ENCODE data around the gene TNIP2.
"Not testable (repeated sequence)": the region's sequence is repeated elsewhere in the genome, so short reads cannot be mapped to it uniquely, and the experiment has no call there.

The TNIP2 gene

DNA sequence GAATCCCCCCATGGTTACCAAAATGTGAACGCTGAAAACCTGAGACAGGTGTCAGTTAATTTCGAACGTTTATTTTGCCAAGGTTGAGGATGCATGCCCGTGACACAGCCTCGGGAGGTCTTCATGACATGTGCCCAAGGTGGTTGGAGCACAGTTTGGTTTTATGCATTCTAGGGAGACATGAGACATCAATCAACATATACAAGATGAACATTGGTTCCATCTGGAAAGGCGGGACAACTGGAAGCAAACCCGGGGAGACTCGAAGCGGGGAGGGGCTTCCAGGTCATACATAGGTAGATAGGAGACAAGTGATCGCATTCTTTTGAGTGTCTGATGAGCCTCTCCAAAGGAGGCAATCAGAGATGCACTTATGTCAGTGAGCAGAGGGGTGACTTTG lies 25.8 kb upstream of the TNIP2 start:
- no peak for TF ChIP-seq ZNF274 (IDR thresholded peaks at IDR 0.05; ENCODE audit: low read depth, low read length)
- TF ChIP-seq SUZ12 (IDR thresholded peaks at IDR 0.05; ENCODE audit: extremely low read depth, insufficient read depth, insufficient read length) = no peak
- no peak for TF ChIP-seq YY1 (IDR thresholded peaks at IDR 0.05; ENCODE audit: insufficient read depth, insufficient read length)
- Histone ChIP-seq H3K4me3 (ENCODE audit: insufficient read length, low read depth) (no peak overlapping the region), H3K9me3 (ENCODE audit: insufficient read depth, low read length) (no peaks in the 10 kb centered on the region), H3K27me3 (ENCODE audit: insufficient read depth, insufficient read length) (no peaks in the 10 kb centered on the region), H3K9ac (ENCODE audit: insufficient read length, low read depth) (no peak overlapping the region), H3K4me1 (ENCODE audit: insufficient read depth, insufficient read length) (peaks cover 5% of the 10 kb centered on the region), H3K36me3 (ENCODE audit: insufficient read depth, insufficient read length, low read length) (no peaks in the 10 kb centered on the region)
- DNase-seq (ENCODE audit: low read depth, low spot score) = no peak

DNA sequence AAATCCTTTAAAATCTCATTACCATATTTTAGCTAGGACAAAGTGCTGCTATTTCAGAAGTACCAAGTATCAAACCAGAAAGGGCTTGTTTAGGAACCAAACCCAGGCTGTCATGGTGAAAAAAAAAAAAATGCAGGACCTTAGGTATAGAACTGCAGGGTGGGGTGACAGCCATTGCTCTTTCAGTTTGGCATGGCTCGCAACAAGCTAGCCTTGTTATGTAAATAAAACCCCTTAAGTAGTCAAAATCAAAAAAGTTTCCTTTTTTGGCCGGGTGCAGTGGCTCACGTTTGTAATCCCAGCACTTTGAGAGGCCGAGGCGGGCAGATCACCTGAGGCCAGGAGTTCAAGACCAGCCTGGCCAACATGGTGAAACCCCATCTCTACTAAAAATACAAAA lies 24.5 kb upstream of the TNIP2 start:
- H3K9ac ChIP-seq (ENCODE audit: insufficient read length, low read depth); H3K36me3 ChIP-seq (ENCODE audit: insufficient read depth, insufficient read length, low read length); H3K4me1 ChIP-seq (ENCODE audit: insufficient read depth, insufficient read length); H3K9me3 ChIP-seq (ENCODE audit: insufficient read depth, low read length); H3K4me3 ChIP-seq (ENCODE audit: insufficient read length, low read depth); H3K27me3 ChIP-seq (ENCODE audit: insufficient read depth, insufficient read length): not testable (repeated sequence)
- DNase-seq (ENCODE audit: low read depth, low spot score) = peak; percentile 30

DNA sequence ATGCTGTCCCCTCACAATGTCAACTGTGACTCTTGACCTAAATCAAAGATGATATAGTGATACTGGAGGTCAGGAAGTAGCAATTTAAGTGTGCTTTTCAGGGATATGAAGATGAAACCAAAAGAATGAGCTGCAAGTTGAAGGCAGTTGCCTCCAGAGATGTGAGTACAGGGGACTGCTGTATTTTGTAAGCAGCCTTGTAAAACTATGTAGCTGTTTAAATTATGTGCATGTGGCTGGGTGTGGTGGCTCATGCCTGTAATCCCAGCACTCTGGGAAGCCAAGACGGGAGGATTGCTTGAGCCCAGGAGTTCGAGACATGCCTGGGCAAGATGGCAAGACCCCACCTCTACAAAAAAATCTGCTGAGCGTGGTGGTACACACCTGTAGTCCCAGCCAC lies 15.1 kb upstream of the TNIP2 start:
- no peak for TF ChIP-seq YY1 (IDR thresholded peaks at IDR 0.05; ENCODE audit: insufficient read depth, insufficient read length)
- no peak for TF ChIP-seq SUZ12 (IDR thresholded peaks at IDR 0.05; ENCODE audit: extremely low read depth, insufficient read depth, insufficient read length)
- no peak overlapping the region for H3K4me3 ChIP-seq (ENCODE audit: insufficient read length, low read depth)

DNA sequence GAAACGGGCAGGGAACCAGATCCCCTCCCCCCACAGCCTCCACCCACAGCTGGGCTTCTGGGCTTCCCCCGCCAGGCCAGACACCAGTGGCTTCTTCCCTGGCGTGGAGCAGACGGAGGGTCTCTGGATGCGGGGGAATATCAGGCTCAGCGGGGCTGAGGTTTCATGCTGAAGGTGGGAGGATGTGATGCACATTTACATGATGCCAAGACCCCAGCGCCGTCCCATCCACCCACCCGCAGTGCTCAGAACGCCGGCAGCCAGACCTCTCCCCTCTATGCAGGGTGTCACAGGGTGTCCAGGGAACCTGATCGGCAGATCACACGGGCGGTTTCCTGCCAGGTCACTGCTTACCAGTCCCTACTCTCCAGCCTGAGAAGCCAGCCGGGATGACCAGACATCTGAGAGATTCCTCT lies 12.8 kb upstream of the TNIP2 start:
- H3K9me3 ChIP-seq (ENCODE audit: insufficient read depth, low read length) = no peaks in the 10 kb centered on the region
- H3K9ac ChIP-seq (ENCODE audit: insufficient read length, low read depth) = peak overlapping the region; percentile 28
- H3K27me3 ChIP-seq (ENCODE audit: insufficient read depth, insufficient read length) = no peaks in the 10 kb centered on the region
- H3K4me1 ChIP-seq (ENCODE audit: insufficient read depth, insufficient read length) = peaks cover 9% of the 10 kb centered on the region
- no peaks in the 10 kb centered on the region for H3K36me3 ChIP-seq (ENCODE audit: insufficient read depth, insufficient read length, low read length)
- DNase-seq (ENCODE audit: low read depth, low spot score) = no peak
- TF ChIP-seq ZNF274 (IDR thresholded peaks at IDR 0.05; ENCODE audit: low read depth, low read length) = no peak
- no peak for TF ChIP-seq SUZ12 (IDR thresholded peaks at IDR 0.05; ENCODE audit: extremely low read depth, insufficient read depth, insufficient read length)
- TF ChIP-seq YY1 (IDR thresholded peaks at IDR 0.05; ENCODE audit: insufficient read depth, insufficient read length) = no peak
- H3K4me3 ChIP-seq (ENCODE audit: insufficient read length, low read depth) = no peak overlapping the region

More for the DNA sequence above, 15.1 kb upstream of the TNIP2 start:
- no peaks in the 10 kb centered on the region for H3K9me3 ChIP-seq (ENCODE audit: insufficient read depth, low read length)
- DNase-seq (ENCODE audit: low read depth, low spot score) = no peak
- no peaks in the 10 kb centered on the region for H3K27me3 ChIP-seq (ENCODE audit: insufficient read depth, insufficient read length)
- H3K9ac ChIP-seq (ENCODE audit: insufficient read length, low read depth) = no peak overlapping the region
- peaks cover 8% of the 10 kb centered on the region for H3K4me1 ChIP-seq (ENCODE audit: insufficient read depth, insufficient read length)
- H3K36me3 ChIP-seq (ENCODE audit: insufficient read depth, insufficient read length, low read length) = no peaks in the 10 kb centered on the region

DNA sequence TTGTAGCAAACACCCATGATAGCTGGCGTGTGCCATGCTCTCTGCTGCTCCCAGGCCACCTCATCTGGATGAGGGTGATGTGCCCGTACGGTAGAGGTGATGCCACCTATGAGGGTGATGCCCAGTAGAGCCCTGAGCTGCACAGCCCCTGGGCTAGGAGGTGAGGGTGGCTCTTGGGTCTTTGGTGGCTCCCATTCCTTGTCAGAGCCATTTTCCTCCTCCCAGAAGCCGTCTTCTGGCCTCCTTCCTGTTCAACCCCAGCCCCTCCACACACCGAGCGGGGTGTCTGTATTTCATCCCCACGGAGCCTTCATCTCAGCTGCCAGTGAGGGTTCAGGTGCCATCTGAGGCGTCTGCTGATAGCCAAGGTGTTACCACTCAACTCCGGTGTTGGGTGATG lies 12.0 kb upstream of the TNIP2 start:
- no peak for DNase-seq (ENCODE audit: low read depth, low spot score)
- H3K36me3 ChIP-seq (ENCODE audit: insufficient read depth, insufficient read length, low read length) = no peaks in the 10 kb centered on the region
- H3K27me3 ChIP-seq (ENCODE audit: insufficient read depth, insufficient read length) = no peaks in the 10 kb centered on the region
- no peak overlapping the region for H3K4me3 ChIP-seq (ENCODE audit: insufficient read length, low read depth)
- no peak overlapping the region for H3K9ac ChIP-seq (ENCODE audit: insufficient read length, low read depth)
- TF ChIP-seq SUZ12 (IDR thresholded peaks at IDR 0.05; ENCODE audit: extremely low read depth, insufficient read depth, insufficient read length) (no peak), YY1 (IDR thresholded peaks at IDR 0.05; ENCODE audit: insufficient read depth, insufficient read length) (no peak), ZNF274 (IDR thresholded peaks at IDR 0.05; ENCODE audit: low read depth, low read length) (no peak)
- H3K4me1 ChIP-seq (ENCODE audit: insufficient read depth, insufficient read length) = peaks cover 11% of the 10 kb centered on the region
- H3K9me3 ChIP-seq (ENCODE audit: insufficient read depth, low read length) = peaks cover under 1% of the 10 kb centered on the region; the same call in 1 of the 2 replicates

DNA sequence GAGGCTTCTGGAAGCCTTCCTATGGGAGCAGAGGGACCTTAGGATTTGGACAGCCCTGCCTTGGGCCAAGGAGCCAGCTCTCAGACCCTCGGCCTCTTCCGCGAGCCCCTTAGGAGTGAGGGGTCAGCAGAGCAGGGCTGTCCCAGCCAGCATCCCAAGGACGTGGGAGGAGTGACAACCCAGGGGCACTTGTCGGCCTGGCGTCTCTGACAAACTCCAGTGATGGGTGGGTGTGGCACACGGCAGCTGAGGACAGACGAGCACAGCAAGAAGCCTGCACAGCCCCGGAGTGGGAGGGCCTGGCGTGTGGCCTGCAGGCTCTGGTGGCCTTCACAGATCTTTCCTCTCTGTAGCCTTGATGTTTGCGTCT lies 11.6 kb upstream of the TNIP2 start:
- no peak for DNase-seq (ENCODE audit: low read depth, low spot score)
- Histone ChIP-seq H3K4me3 (ENCODE audit: insufficient read length, low read depth) (no peak overlapping the region), H3K9ac (ENCODE audit: insufficient read length, low read depth) (no peak overlapping the region), H3K36me3 (ENCODE audit: insufficient read depth, insufficient read length, low read length) (no peaks in the 10 kb centered on the region), H3K27me3 (ENCODE audit: insufficient read depth, insufficient read length) (no peaks in the 10 kb centered on the region), H3K9me3 (ENCODE audit: insufficient read depth, low read length) (peaks cover 5% of the 10 kb centered on the region; the same call in 1 of the 2 replicates), H3K4me1 (ENCODE audit: insufficient read depth, insufficient read length) (peaks cover 11% of the 10 kb centered on the region)
- TF ChIP-seq SUZ12 (IDR thresholded peaks at IDR 0.05; ENCODE audit: extremely low read depth, insufficient read depth, insufficient read length) (no peak), YY1 (IDR thresholded peaks at IDR 0.05; ENCODE audit: insufficient read depth, insufficient read length) (no peak), ZNF274 (IDR thresholded peaks at IDR 0.05; ENCODE audit: low read depth, low read length) (no peak)

DNA sequence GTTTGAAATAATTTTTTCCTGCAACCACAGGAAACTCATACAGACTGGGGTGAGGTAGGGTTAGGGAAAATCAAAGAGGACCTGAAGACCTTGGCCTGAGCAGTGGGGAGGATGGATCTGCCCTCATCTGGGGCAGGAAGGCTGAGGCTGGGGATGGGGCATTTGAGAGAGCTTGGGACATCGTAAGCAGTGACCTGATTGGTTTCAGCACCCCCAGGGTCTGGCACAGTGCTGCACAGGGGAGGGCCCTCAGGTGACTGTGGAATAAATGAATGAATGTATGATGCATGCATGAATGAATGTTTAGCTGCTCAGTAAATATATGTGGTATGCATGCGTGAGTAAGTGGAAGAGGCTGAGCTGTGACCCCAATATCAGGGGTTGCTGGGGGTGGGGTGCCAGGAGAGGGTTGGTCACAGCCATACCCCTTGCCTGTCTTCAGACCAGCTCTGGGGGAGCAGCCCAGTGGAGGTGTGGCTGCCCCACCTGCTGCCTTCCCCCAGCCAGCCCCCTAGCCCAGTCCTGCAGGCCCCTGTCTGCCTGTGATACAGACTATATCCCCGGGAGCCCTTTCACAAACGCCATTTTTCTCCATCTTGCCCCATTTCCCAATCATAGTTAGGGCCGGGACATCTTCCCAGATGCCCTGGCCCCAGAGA lies 11.0 kb upstream of the TNIP2 start:
- Histone ChIP-seq H3K4me1 (ENCODE audit: insufficient read depth, insufficient read length) (peaks cover 11% of the 10 kb centered on the region), H3K9me3 (ENCODE audit: insufficient read depth, low read length) (peaks cover 10% of the 10 kb centered on the region; the same call in 1 of the 2 replicates), H3K36me3 (ENCODE audit: insufficient read depth, insufficient read length, low read length) (no peaks in the 10 kb centered on the region), H3K27me3 (ENCODE audit: insufficient read depth, insufficient read length) (no peaks in the 10 kb centered on the region), H3K9ac (ENCODE audit: insufficient read length, low read depth) (no peak overlapping the region), H3K4me3 (ENCODE audit: insufficient read length, low read depth) (no peak overlapping the region)
- DNase-seq (ENCODE audit: low read depth, low spot score) = no peak
- TF ChIP-seq YY1 (IDR thresholded peaks at IDR 0.05; ENCODE audit: insufficient read depth, insufficient read length) = no peak
- TF ChIP-seq ZNF274 (IDR thresholded peaks at IDR 0.05; ENCODE audit: low read depth, low read length) = no peak
- TF ChIP-seq SUZ12 (IDR thresholded peaks at IDR 0.05; ENCODE audit: extremely low read depth, insufficient read depth, insufficient read length) = no peak

All from NT2/D1 (cell line).